GM19372 (cell line): ENCODE measurements around the gene TBCCD1.

Source experiments
- ATAC-seq: cut with Tn5 transposase; IDR thresholded peaks from one replicate; pipeline ENCODE4 v1.9.1; 2021; ENCODE audit warnings: mild to moderate bottlenecking, low read depth, moderate library complexity; ENCODE audit not compliant: unreplicated experiment

TBCCD1 gene

GRCh38 chr3:186567072-186567921 is at the start of gene TBCCD1:
Gene TBCCD1, minus strand, starts transcription at chr3:186567339. Its CDS starts 3,010 bp downstream, at chr3:186564329.
- ATAC-seq: peak; percentile 40

GRCh38 chr3:186616299-186616617 is 49.1 kb upstream of the TBCCD1 start:
- ATAC-seq: no peak

GRCh38 chr3:186614597-186615483 is 47.7 kb upstream of the TBCCD1 start:
- no peak for ATAC-seq

GRCh38 chr3:186614266-186614596 is 47.1 kb upstream of the TBCCD1 start:
- no peak for ATAC-seq

- no peak for ATAC-seq
These were observed 46.6 kb upstream of the TBCCD1 start for GRCh38 chr3:186613637-186614265.

- no peak for ATAC-seq
These were observed 45.8 kb upstream of the TBCCD1 start, which contains the start of gene AHSG for GRCh38 chr3:186612721-186613636. Gene AHSG, plus strand, starts transcription at chr3:186613060. Its CDS starts 82 bp downstream, at chr3:186613142.

- ATAC-seq: no peak
These were observed 44.9 kb upstream of the TBCCD1 start for GRCh38 chr3:186612065-186612464.

GRCh38 chr3:186609247-186609868 is 42.2 kb upstream of the TBCCD1 start:
- ATAC-seq: no peak

GRCh38 chr3:186608624-186609215 is 41.6 kb upstream of the TBCCD1 start:
- ATAC-seq: no peak

GRCh38 chr3:186605561-186606545 is 38.7 kb upstream of the TBCCD1 start:
- no peak for ATAC-seq

- no peak for ATAC-seq
These were observed 37.9 kb upstream of the TBCCD1 start for GRCh38 chr3:186605078-186605477.

GRCh38 chr3:186603159-186603558 is 36.0 kb upstream of the TBCCD1 start:
- ATAC-seq: no peak

- no peak for ATAC-seq
These were observed 33.8 kb upstream of the TBCCD1 start for GRCh38 chr3:186600896-186601295.

- ATAC-seq: no peak
These were observed 32.6 kb upstream of the TBCCD1 start for GRCh38 chr3:186599785-186600166.

GRCh38 chr3:186599142-186599784 is 32.1 kb upstream of the TBCCD1 start:
- ATAC-seq: no peak

GRCh38 chr3:186598794-186599141 is 31.6 kb upstream of the TBCCD1 start:
- no peak for ATAC-seq

GRCh38 chr3:186598108-186598784 is 31.1 kb upstream of the TBCCD1 start:
- no peak for ATAC-seq
